ENCODE results near the gene REPIN1.

REPIN1 gene

GRCh38 chr7:150357270-150357669 lies 11.4 kb upstream of the REPIN1 start:
- no peak for DNase-seq (ENCODE audit: low spot score)
- TF ChIP-seq CTCF (IDR thresholded peaks at IDR 0.05; ENCODE audit: extremely low read depth, missing control alignments): no peak

GRCh38 chr7:150357771-150358427 lies 10.7 kb upstream of the REPIN1 start:
- no peak for DNase-seq (ENCODE audit: low spot score)
- no peak for TF ChIP-seq CTCF (IDR thresholded peaks at IDR 0.05; ENCODE audit: extremely low read depth, missing control alignments)

- no peak for TF ChIP-seq CTCF (IDR thresholded peaks at IDR 0.05; ENCODE audit: extremely low read depth, missing control alignments)
- no peak for DNase-seq (ENCODE audit: low spot score)
Measured at GRCh38 chr7:150358433-150358832, 10.2 kb upstream of the REPIN1 start.

GRCh38 chr7:150358988-150359621 lies 9.5 kb upstream of the REPIN1 start:
- no peak for TF ChIP-seq CTCF (IDR thresholded peaks at IDR 0.05; ENCODE audit: extremely low read depth, missing control alignments)
- DNase-seq (ENCODE audit: low spot score): no peak

GRCh38 chr7:150359622-150360362 lies 8.8 kb upstream of the REPIN1 start:
- no peak for TF ChIP-seq CTCF (IDR thresholded peaks at IDR 0.05; ENCODE audit: extremely low read depth, missing control alignments)

GRCh38 chr7:150360363-150361058 lies 8.1 kb upstream of the REPIN1 start:
- no peak for TF ChIP-seq CTCF (IDR thresholded peaks at IDR 0.05; ENCODE audit: extremely low read depth, missing control alignments)
- no peak for DNase-seq (ENCODE audit: low spot score)

More at GRCh38 chr7:150359622-150360362, 8.8 kb upstream of the REPIN1 start:
- DNase-seq (ENCODE audit: low spot score): no peak
